Right forelimb (tissue), 1 donor: ENCODE results near the gene USP22.

ENCODE experiments used
- DNase-seq: peaks from one replicate; pipeline ENCODE4 v3.0.0-alpha.2; 2018

Gene USP22

GRCh38 chr17:21019976-21020586 lies 22.7 kb downstream of the USP22 start:
- no peak for DNase-seq

GRCh38 chr17:21018894-21019293 lies 23.9 kb downstream of the USP22 start:
- DNase-seq, result no peak

GRCh38 chr17:21017861-21018260 lies 24.9 kb downstream of the USP22 start:
- no peak for DNase-seq

GRCh38 chr17:21017256-21017655 lies 25.6 kb downstream of the USP22 start:
- DNase-seq, result no peak

- DNase-seq, result no peak
Measured at GRCh38 chr17:21016826-21017225, 26.0 kb downstream of the USP22 start.

GRCh38 chr17:21015564-21015963 lies 27.2 kb downstream of the USP22 start:
- no peak for DNase-seq

- DNase-seq, result no peak
Measured at GRCh38 chr17:21014498-21014897, 28.3 kb downstream of the USP22 start.

GRCh38 chr17:21013983-21014382 lies 28.8 kb downstream of the USP22 start:
- no peak for DNase-seq

- DNase-seq, result no peak
Measured at GRCh38 chr17:21012736-21013135, 30.1 kb downstream of the USP22 start.

GRCh38 chr17:21010705-21011596 lies 31.9 kb downstream of the USP22 start:
- no peak for DNase-seq

GRCh38 chr17:21008992-21009671 lies 33.7 kb downstream of the USP22 start:
- DNase-seq, result no peak

GRCh38 chr17:21008160-21008915 lies 34.5 kb downstream of the USP22 start:
- no peak for DNase-seq

- DNase-seq, result no peak
Measured at GRCh38 chr17:21007646-21008045, 35.2 kb downstream of the USP22 start.

- DNase-seq, result no peak
Measured at GRCh38 chr17:21005803-21006202, 37.0 kb downstream of the USP22 start.

- DNase-seq, result no peak
Measured at GRCh38 chr17:21005367-21005766, 37.4 kb downstream of the USP22 start.

GRCh38 chr17:21004016-21004930 lies 38.5 kb downstream of the USP22 start:
- DNase-seq, result no peak

- no peak for DNase-seq
Measured at GRCh38 chr17:21003007-21003621, 39.7 kb downstream of the USP22 start.

GRCh38 chr17:21002309-21003006 lies 40.4 kb downstream of the USP22 start:
- no peak for DNase-seq

- DNase-seq, result no peak
Measured at GRCh38 chr17:21001813-21002221, 41.0 kb downstream of the USP22 start.

- DNase-seq, result no peak
Measured at GRCh38 chr17:21001111-21001812, 41.5 kb downstream of the USP22 start.
